ENCODE results near the gene VPREB3. TPM values are rescaled to one million over a fixed set of nuclear protein-coding genes. Genes with fewer than 3 reads are reported as not detected.

VPREB3 gene
- polyA plus RNA-seq (ENCODE audit: insufficient read length in 4 of 4), result under 1 TPM; 0.56 to 0.89 (median 0.73) TPM

- DNase-seq (ENCODE audit: low read depth in 4 of 4, low spot score in 3 of 4), result no peak
Observed at GRCh38 chr22:23754220-23754919, at the start of gene VPREB3. Gene VPREB3 (minus strand): TSS chr22:23754425. CDS start chr22:23754363, 62 bp downstream.

GRCh38 chr22:23803001-23803819, 49.0 kb upstream of the VPREB3 start:
- DNase-seq (ENCODE audit: low read depth in 4 of 4, low spot score in 3 of 4), result no peak

GRCh38 chr22:23801886-23802377, 47.7 kb upstream of the VPREB3 start:
- DNase-seq (ENCODE audit: low read depth in 4 of 4, low spot score in 3 of 4), result no peak

DNA sequence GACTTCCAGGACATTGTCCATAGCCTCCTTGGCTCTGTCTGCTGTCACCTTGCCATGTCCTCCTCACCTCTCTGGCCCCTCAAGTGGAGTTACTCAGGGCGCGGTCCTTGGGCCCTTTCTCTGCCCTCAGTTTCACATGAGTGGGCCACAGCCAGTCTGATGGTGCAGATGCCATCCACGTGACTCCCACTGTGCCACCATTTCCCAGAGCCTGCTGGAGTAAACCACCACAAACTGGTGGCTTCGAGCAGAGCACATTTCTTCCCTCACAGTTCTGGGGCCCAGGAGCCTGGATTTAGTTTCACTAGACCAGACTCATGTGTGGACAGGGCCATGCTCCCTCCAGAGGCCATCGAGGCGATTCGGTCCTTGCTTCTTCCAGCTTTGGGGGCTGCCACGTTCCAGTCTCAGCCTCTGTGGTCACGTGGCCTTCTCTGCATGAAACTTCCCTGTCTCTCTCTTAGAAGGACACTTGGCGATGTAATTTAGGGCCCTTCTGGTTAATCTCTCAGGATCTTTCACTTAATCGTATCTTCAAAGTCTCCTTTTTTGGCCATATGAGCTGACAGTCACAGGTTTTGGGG, 47.1 kb upstream of the VPREB3 start:
- no peak for DNase-seq (ENCODE audit: low read depth in 4 of 4, low spot score in 3 of 4)

GRCh38 chr22:23800297-23801237, 46.3 kb upstream of the VPREB3 start:
- no peak for DNase-seq (ENCODE audit: low read depth in 4 of 4, low spot score in 3 of 4)

DNA sequence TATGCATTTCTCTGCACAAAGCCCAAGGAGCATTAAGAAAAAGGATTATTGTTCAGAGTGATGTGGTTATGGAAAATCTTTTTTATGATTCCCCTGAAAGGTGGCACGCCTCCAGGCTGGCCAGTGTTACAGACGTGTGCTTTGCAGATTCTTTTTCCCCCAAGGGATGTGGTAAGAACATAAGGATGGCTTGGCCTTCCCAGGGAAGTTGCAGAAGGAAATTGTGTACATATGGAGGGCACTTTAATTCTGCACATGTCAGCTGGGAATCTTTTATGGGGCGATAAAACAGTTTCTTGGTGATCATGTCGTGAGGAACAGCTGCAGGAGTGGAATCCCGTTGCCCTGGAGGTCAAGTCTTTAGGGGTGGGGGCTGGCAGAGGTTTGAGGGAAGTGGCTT, 42.2 kb upstream of the VPREB3 start:
- DNase-seq (ENCODE audit: low read depth in 4 of 4, low spot score in 3 of 4), result no peak

GRCh38 chr22:23793326-23793725, 39.1 kb upstream of the VPREB3 start:
- DNase-seq (ENCODE audit: low read depth in 4 of 4, low spot score in 3 of 4), result no peak

- no peak for DNase-seq (ENCODE audit: low read depth in 4 of 4, low spot score in 3 of 4)
Observed at GRCh38 chr22:23791738-23792645, 37.8 kb upstream of the VPREB3 start.

DNA sequence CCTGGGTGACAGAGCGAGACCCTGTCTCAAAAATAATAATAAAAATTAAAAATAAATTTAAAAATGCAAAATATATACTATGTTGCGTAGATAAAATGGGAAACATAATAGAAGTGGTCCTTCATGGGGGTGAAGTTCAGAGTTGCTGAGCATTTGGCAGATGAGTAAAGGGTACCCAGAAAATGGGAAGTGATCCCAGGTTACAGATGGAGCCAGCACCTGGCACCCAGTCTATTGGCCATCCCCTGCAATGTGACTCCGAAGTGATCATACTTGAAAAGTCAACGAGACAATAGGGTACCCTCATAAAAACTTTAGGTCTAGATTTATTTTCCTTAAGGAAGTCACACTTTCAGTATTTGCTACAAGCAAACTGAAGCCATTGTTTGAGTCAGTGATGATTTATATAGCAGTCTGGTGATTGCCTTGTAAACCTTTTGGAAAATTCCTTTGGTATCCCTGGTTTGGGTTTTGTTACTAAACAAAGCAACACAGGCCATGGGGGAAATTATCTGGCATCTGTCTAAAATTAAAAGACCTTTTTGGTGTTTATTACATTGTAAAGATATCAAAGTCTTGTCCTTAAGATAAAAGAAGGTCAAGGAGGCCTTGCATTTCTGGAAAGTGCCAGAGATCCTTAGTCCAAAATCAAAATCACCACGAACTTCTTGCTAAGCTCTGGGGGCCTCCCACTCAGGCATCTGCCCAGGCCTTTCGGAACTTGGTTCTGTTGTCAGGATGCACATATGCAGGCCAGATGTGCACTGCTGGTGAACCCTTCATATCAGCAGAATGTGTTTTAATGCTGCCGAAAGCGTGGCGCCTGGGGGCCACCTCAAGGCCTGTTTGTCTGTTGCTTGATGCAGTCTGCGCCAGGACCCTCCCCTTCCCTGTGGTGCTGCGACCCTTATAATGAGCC, 36.9 kb upstream of the VPREB3 start:
- DNase-seq (ENCODE audit: low read depth in 4 of 4, low spot score in 3 of 4), result no peak

GRCh38 chr22:23789638-23790037, 35.4 kb upstream of the VPREB3 start:
- DNase-seq (ENCODE audit: low read depth in 4 of 4, low spot score in 3 of 4), result no peak

DNA sequence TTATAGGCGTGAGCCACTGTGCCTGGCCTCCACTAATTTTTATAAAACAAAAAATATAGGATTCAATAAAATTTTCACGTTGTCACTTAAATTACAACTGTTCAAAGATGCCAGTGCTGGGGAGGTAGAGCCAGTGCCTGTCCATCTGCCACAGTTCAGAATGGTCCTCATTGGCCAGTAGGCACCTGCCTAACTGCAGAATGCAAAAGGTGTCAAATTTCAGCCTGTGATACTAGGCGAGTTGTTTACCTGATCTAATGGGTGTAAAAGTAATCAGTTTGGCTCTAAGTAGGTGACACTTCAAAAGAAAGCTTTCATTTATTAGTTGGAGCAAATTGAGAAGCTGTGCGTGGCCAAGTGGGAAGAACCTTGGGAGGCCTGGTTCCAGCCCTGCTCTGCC, 34.9 kb upstream of the VPREB3 start:
- no peak for DNase-seq (ENCODE audit: low read depth in 4 of 4, low spot score in 3 of 4)

DNA sequence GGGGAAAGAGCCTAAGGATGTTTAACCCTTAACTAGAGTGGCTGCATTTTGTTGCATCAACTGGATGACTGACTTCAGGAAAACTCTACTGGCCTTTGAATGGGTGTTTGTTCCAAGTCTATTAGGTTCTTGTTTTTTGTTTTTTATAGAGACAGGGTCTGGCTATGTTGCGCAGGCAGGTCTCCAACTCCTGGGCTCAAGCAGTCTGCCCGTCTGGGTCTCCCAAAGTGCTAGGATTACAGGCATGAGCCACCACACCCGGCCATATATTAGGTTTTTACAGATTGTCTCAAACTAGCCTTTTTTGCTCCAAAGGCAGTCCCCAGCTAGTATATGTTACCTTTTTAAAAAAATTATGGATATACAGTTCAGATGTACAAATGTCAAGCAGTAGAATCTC, 33.7 kb upstream of the VPREB3 start:
- no peak for DNase-seq (ENCODE audit: low read depth in 4 of 4, low spot score in 3 of 4)

GRCh38 chr22:23787600-23787896, 33.3 kb upstream of the VPREB3 start:
- DNase-seq (ENCODE audit: low read depth in 4 of 4, low spot score in 3 of 4), result no peak

- DNase-seq (ENCODE audit: low read depth in 4 of 4, low spot score in 3 of 4), result peak in 3 of 4 donors; percentile 81 to 85 (median 83)
Observed at GRCh38 chr22:23786752-23787599, 32.8 kb upstream of the VPREB3 start, which contains the start of gene SMARCB1. Gene SMARCB1 (plus strand): TSS chr22:23786966. CDS start chr22:23787170, 204 bp downstream.

DNA sequence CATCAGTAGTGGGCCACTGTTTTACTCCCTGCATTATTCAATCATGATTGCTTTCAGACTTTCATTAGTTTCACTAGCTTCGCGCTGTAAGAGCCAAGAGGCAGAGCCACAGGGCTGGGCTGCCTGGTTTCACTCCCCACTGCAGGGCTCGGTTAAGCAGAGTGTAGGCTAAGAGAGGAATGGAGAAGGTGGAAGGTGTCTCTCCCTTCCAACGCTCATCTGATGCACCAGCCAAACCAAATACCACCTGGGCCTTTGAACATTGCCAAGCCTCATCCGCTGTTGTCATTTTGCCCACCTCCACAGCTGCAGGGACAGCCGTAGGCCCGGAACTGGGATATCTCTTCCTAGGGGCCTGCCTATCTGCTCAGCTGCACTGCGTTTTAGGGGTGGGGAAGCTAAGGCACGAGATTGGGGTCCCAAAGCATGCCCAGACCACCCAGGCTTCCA, 32.1 kb upstream of the VPREB3 start:
- no peak for DNase-seq (ENCODE audit: low read depth in 4 of 4, low spot score in 3 of 4)

GRCh38 chr22:23784215-23784732, 30.0 kb upstream of the VPREB3 start:
- no peak for DNase-seq (ENCODE audit: low read depth in 4 of 4, low spot score in 3 of 4)
